Panc1 (cell line): ENCODE measurements around the gene IL1F10. TPM values are rescaled to one million over a fixed set of nuclear protein-coding genes. Genes with fewer than 3 reads are reported as not detected.

Experiments used
- ATAC-seq: fragments of 200-7000 bp; cut with Tn5 transposase; 2 replicates; pipeline ENCODE4 v1.9.1; 2020; ENCODE audit warnings: mild to moderate bottlenecking, moderate library complexity
- BruUV-seq: library from RNA; stranded (reverse); fragments of 400-500 nt; replicated peaks from 2 replicates; lab custom pipeline; 2021; lab: Mats Ljungman, UMichigan
- CTCF ChIA-PET: fragments of 300-600 bp; sonication (Branson Sonifier 250); formaldehyde crosslinking; loops from one replicate; lab custom pipeline; 2022; ENCODE audit warnings: antibody characterized with exemption; lab: Charles Lee
- POLR2A ChIA-PET: fragments of 300-600 bp; sonication (Branson Sonifier 250); formaldehyde crosslinking; loops from one replicate; lab custom pipeline; 2022; ENCODE audit warnings: antibody characterized with exemption; lab: Charles Lee
- DNase-seq: peaks from one replicate; pipeline ENCODE4 v3.0.0-alpha.2; 2010; ENCODE audit warnings: low read depth, low spot score
- H3K27ac ChIP-seq: 2 replicates; pipeline ENCODE4 v1.5.1; 2011; ENCODE audit warnings: mild to moderate bottlenecking, low read length, inconsistent platforms
- H3K27me3 ChIP-seq: fragments of 200-500 bp; sonication (Bioruptor generic); 2 replicates; pipeline ENCODE4 v1.6.0; 2014; ENCODE audit warnings: low read length, inconsistent platforms; ENCODE audit not compliant: control insufficient read depth, insufficient read depth
- H3K36me3 ChIP-seq: fragments of 200-500 bp; sonication (Bioruptor generic); 2 replicates; pipeline ENCODE4 v1.5.1; 2014; ENCODE audit warnings: inconsistent platforms, mild to moderate bottlenecking, low read length, moderate library complexity; ENCODE audit not compliant: control insufficient read depth, insufficient read depth
- H3K4me1 ChIP-seq: 2 replicates; pipeline ENCODE4 v1.5.1; 2011; ENCODE audit warnings: inconsistent platforms, mild to moderate bottlenecking, low read length, moderate library complexity; ENCODE audit not compliant: control insufficient read depth, insufficient read depth
- H3K4me3 ChIP-seq, 2 experiments: 2 replicates each; pipeline ENCODE4 v1.5.1; 2011 to 2012; ENCODE audit warnings: low read depth in 2 of 2, low read length in 2 of 2, mild to moderate bottlenecking in 2 of 2, inconsistent platforms in 1 of 2, moderate library complexity in 1 of 2
- H3K9me3 ChIP-seq: fragments of 200-500 bp; sonication (Bioruptor generic); 2 replicates; pipeline ENCODE4 v1.5.1; 2014; ENCODE audit warnings: low read depth, mild to moderate bottlenecking, inconsistent platforms, low read length, moderate library complexity; ENCODE audit not compliant: control insufficient read depth, insufficient read depth
- CTCF ChIP-seq: fragments of 450-650 bp; IDR thresholded peaks from 2 replicates; pipeline ENCODE4 v1.5.1; 2017; ENCODE audit warnings: mild to moderate bottlenecking
- POLR2AphosphoS5 ChIP-seq: IDR thresholded peaks from 2 replicates; pipeline ENCODE4 v1.6.1; 2012; ENCODE audit warnings: mild to moderate bottlenecking, low read depth, low read length, moderate library complexity
- REST ChIP-seq, 2 experiments: IDR thresholded peaks; 2 replicates each; pipeline ENCODE4 v1.6.1; 2011 to 2012; ENCODE audit warnings: low read depth in 2 of 2, control low read depth in 1 of 2, low read length in 1 of 2, mild to moderate bottlenecking in 1 of 2, moderate library complexity in 1 of 2; ENCODE audit not compliant: insufficient read depth in 1 of 2
- SIN3A ChIP-seq: IDR thresholded peaks from 2 replicates; pipeline ENCODE4 v1.6.1; 2012; ENCODE audit warnings: low read depth, mild to moderate bottlenecking, low read length, moderate library complexity, borderline replicate concordance; ENCODE audit not compliant: insufficient read depth
- TCF7L2 ChIP-seq: IDR thresholded peaks from 2 replicates; pipeline ENCODE4 v1.6.1; 2011; ENCODE audit warnings: mild to moderate bottlenecking, low read depth, low read length, inconsistent platforms
- in situ Hi-C: cut with HindIII; loops from 2 replicates; pipeline ENCODE4 v1.10.0; 2016; ENCODE audit warnings: low sequenced_read_pairs, low pct_unique_long_range_greater_than_20kb
- intact Hi-C: fragments of 100-400 bp; cut with micrococcal nuclease; formaldehyde crosslinking; loops from one replicate; pipeline ENCODE4 v1.10.0; 2022; ENCODE audit not compliant: unreplicated experiment
- total RNA-seq: library from RNA; stranded (reverse); gene quantifications from one replicate; pipeline ENCODE4 v1.2.1, GENCODE V29; 2021; ENCODE audit not compliant: unreplicated experiment

The IL1F10 gene
- total RNA-seq, 1 experiment from 2014 or later, result not detected

DNA sequence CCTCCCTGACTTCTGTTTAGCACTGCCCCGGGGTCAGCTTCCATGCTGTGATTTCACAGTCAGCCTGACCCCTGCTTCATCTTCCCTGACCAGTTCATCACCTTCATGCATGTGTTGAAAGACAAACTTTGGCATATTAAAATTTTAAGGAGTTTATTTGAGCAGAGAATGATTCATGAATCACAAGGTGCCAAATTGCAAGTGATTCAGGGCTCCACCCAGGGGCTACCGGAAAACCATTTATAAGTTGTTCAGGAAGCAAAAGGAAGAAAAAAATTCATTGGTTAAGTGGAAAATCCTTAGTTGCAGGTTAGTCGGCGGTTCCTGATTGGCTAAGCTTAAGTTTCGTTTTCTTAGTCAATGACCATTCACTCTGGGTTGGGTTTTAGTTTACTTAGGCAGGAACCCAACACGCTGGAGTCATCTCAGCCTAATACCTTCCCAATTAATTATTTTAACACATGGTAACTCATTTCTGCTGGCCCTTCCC lies 10.6 kb downstream of the IL1F10 start:
- no peak overlapping the region for H3K4me3 ChIP-seq
- H3K9me3 ChIP-seq, result no peaks in the 10 kb centered on the region
- H3K27ac ChIP-seq, result no peak overlapping the region
- no TSS peak for BruUV-seq
- 0 out of 2 replicates have a peak, but pooled peaks cover 4% of the 10 kb centered on the region for H3K27me3 ChIP-seq
- ChIA-PET POLR2A (no interaction called here), CTCF (interaction anchor here (1.0 kb wide), 1 partner anchor 59 kb away, joined by 3 read pairs; no protein-coding TSS in a partner anchor)
- no peak; the same call in 1 of the 2 replicates for ATAC-seq
- in situ Hi-C loops (no loop called here), intact Hi-C loops (no loop called here)
- no peak for TF ChIP-seq CTCF
- TF ChIP-seq REST (IDR thresholded peaks at IDR 0.05; ENCODE audit: insufficient read depth in 1 of 2, low read depth in 2 of 2, low read length in 1 of 2), result no peak
- TF ChIP-seq SIN3A, result no peak
- TF ChIP-seq POLR2AphosphoS5, result no peak
- no peak for TF ChIP-seq TCF7L2
- no peaks in the 10 kb centered on the region for H3K4me1 ChIP-seq
- no peaks in the 10 kb centered on the region for H3K36me3 ChIP-seq
- peak; percentile 52 for DNase-seq

GRCh38 chr2:113079131-113079530 lies 11.4 kb downstream of the IL1F10 start:
- no peak for DNase-seq
- H3K4me3 ChIP-seq, result no peak overlapping the region
- intact Hi-C loops (no loop called here), in situ Hi-C loops (no loop called here)
- TF ChIP-seq REST (IDR thresholded peaks at IDR 0.05; ENCODE audit: insufficient read depth in 1 of 2, low read depth in 2 of 2, low read length in 1 of 2) (no peak), POLR2AphosphoS5 (no peak), SIN3A (no peak), CTCF (no peak), TCF7L2 (0 out of 2 replicates have a peak, but pooled peaks have one; percentile 24)
- POLR2A ChIA-PET, result no interaction called here
- H3K4me1 ChIP-seq, result no peaks in the 10 kb centered on the region
- CTCF ChIA-PET, result interaction anchor here (0.6 to 1.0 kb wide), 2 partner anchors 58 to 119 kb away, joined by 3 read pairs; no protein-coding TSS in a partner anchor
- no peaks in the 10 kb centered on the region for H3K36me3 ChIP-seq
- H3K27ac ChIP-seq, result no peak overlapping the region
- ATAC-seq, result no peak
- 0 out of 2 replicates have a peak, but pooled peaks cover 4% of the 10 kb centered on the region for H3K27me3 ChIP-seq
- no TSS peak for BruUV-seq
- H3K9me3 ChIP-seq, result no peaks in the 10 kb centered on the region
